Activated CD4-positive, alpha-beta memory T cell treated with anti-CD3 and anti-CD28 coated beads, Interleukin-2, amount 10 ng/mL, durations not matched to agents 7 days and 5 days (primary cell): Measurements from ENCODE around the gene GREM2. TPM values are rescaled to one million over a fixed set of nuclear protein-coding genes. Genes with fewer than 3 reads are reported as not detected.

Source experiments
- CTCF ChIA-PET: fragments of 350-600 bp; sonication (Branson Sonifier 250); formaldehyde crosslinking; loops from one replicate; lab custom pipeline; 2021; ENCODE audit warnings: antibody characterized with exemption, inconsistent platforms; lab: Charles Lee
- POLR2A ChIA-PET: fragments of 350-600 bp; sonication (Branson Sonifier 250); formaldehyde crosslinking; loops from one replicate; lab custom pipeline; 2021; ENCODE audit warnings: antibody characterized with exemption; lab: Charles Lee
- DNase-seq: peaks from one replicate; pipeline ENCODE4 v3.0.0-alpha.2; 2020
- H3K27ac Mint-ChIP-seq: one replicate; pipeline ENCODE4 v1.8.0; 2021; ENCODE audit warnings: mild to moderate bottlenecking, mixed read lengths
- H3K27me3 Mint-ChIP-seq: one replicate; pipeline ENCODE4 v1.8.0; 2021; ENCODE audit warnings: mixed read lengths
- H3K36me3 Mint-ChIP-seq: one replicate; pipeline ENCODE4 v1.8.0; 2021; ENCODE audit warnings: low read depth, mixed read lengths
- H3K4me1 Mint-ChIP-seq: one replicate; pipeline ENCODE4 v1.8.0; 2021; ENCODE audit warnings: mixed read lengths
- H3K4me3 Mint-ChIP-seq: one replicate; pipeline ENCODE4 v1.8.0; 2021; ENCODE audit warnings: mild to moderate bottlenecking, mixed read lengths
- H3K9me3 Mint-ChIP-seq: one replicate; pipeline ENCODE4 v1.8.0; 2021; ENCODE audit warnings: mixed read lengths
- total RNA-seq, 2 experiments: library from RNA; stranded (reverse); gene quantifications; one replicate each; pipeline ENCODE4 v1.2.3, GENCODE V29; 2021

GREM2 gene
- total RNA-seq, 2 experiments from 2014 or later = 1.4 to 1.6 TPM

- Mint-ChIP-seq H3K36me3 (no peaks in the 10 kb centered on the region), H3K9me3 (peaks cover 3% of the 10 kb centered on the region), H3K4me3 (no peak overlapping the region), H3K27me3 (no peaks in the 10 kb centered on the region), H3K27ac (no peak overlapping the region), H3K4me1 (no peaks in the 10 kb centered on the region)
- POLR2A ChIA-PET = no interaction called here
- DNase-seq = no peak
- CTCF ChIA-PET = no interaction called here
Measured at GRCh38 chr1:240441669-240442068, 170.3 kb downstream of the GREM2 start.
